Liver (tissue), 9 donors: ENCODE results near the gene MXD3. TPM values are rescaled to one million over a fixed set of nuclear protein-coding genes. Genes with fewer than 3 reads are reported as not detected.

Experiments used
- DNase-seq: peaks from one replicate; pipeline ENCODE4 v3.0.0-alpha.2; 2017; ENCODE audit warnings: low spot score
- H3K27ac ChIP-seq, 2 donors: one replicate each; pipeline ENCODE4 v1.7.0; 2013; ENCODE audit warnings: inconsistent platforms in 2 of 2, low read length in 2 of 2, control low read depth in 1 of 2, low read depth in 1 of 2, mild to moderate bottlenecking in 1 of 2
- H3K27me3 ChIP-seq, 4 donors: one replicate each; pipeline versions ENCODE4 v1.6.1 to v1.7.0; 2013; ENCODE audit warnings: low read length in 3 of 4, inconsistent platforms in 1 of 4, mild to moderate bottlenecking in 1 of 4, moderate library complexity in 1 of 4; ENCODE audit not compliant: control insufficient read depth in 4 of 4, insufficient read depth in 4 of 4
- H3K36me3 ChIP-seq, 4 donors: one replicate each; pipeline versions ENCODE4 v1.6.1 to v1.7.0; 2013; ENCODE audit warnings: low read length in 3 of 4, mild to moderate bottlenecking in 3 of 4, low read depth in 1 of 4, moderate library complexity in 1 of 4; ENCODE audit not compliant: control insufficient read depth in 4 of 4, insufficient read depth in 3 of 4
- H3K4me1 ChIP-seq, 4 donors: one replicate each; pipeline versions ENCODE4 v1.6.1 to v1.7.0; 2013; ENCODE audit warnings: low read length in 3 of 4, mild to moderate bottlenecking in 3 of 4, moderate library complexity in 1 of 4; ENCODE audit not compliant: control insufficient read depth in 4 of 4, insufficient read depth in 4 of 4
- H3K4me3 ChIP-seq, 3 donors: one replicate each; pipeline versions ENCODE4 v1.6.1 to v1.7.0; 2013; ENCODE audit warnings: low read length in 3 of 3, control low read depth in 1 of 3, low read depth in 1 of 3, mild to moderate bottlenecking in 1 of 3
- H3K9ac ChIP-seq, 2 donors: one replicate each; pipeline ENCODE4 v1.7.0; 2013; ENCODE audit warnings: low read length in 2 of 2, mild to moderate bottlenecking in 2 of 2, moderate library complexity in 2 of 2, control low read depth in 1 of 2, low read depth in 1 of 2
- H3K9me3 ChIP-seq, 4 donors: one replicate each; pipeline versions ENCODE4 v1.6.1 to v1.7.0; 2013; ENCODE audit warnings: low read length in 3 of 4; ENCODE audit not compliant: control insufficient read depth in 4 of 4
- ATF3 ChIP-seq: IDR thresholded peaks from 2 replicates; pipeline ENCODE4 v1.6.1; 2016; ENCODE audit warnings: antibody characterized with exemption
- CTCF ChIP-seq: fragments of 150-350 bp; IDR thresholded peaks from 2 replicates; pipeline ENCODE4 v1.5.1; 2017; ENCODE audit warnings: improper control_type of control experiment, low read depth, low read length; ENCODE audit not compliant: missing input control
- EGR1 ChIP-seq, 2 donors: IDR thresholded peaks; 2 replicates each; pipeline ENCODE4 v1.6.1; 2016 to 2018; ENCODE audit warnings: antibody characterized with exemption in 2 of 2, low read depth in 2 of 2
- FOXA1 ChIP-seq: IDR thresholded peaks from 2 replicates; pipeline ENCODE4 v1.6.1; 2016; ENCODE audit warnings: antibody characterized with exemption
- FOXA2 ChIP-seq: IDR thresholded peaks from 2 replicates; pipeline ENCODE4 v1.6.1; 2016; ENCODE audit warnings: antibody characterized with exemption
- GABPA ChIP-seq, 2 donors: IDR thresholded peaks in 1 of 2; conservative IDR thresholded peaks in 1 of 2; 2 replicates each; pipeline ENCODE4 v1.6.1; 2016; ENCODE audit warnings: antibody characterized with exemption in 2 of 2, mild to moderate bottlenecking in 1 of 2, moderate library complexity in 1 of 2
- HNF4G ChIP-seq: IDR thresholded peaks from 2 replicates; pipeline ENCODE4 v1.6.1; 2016; ENCODE audit warnings: antibody characterized with exemption
- JUND ChIP-seq, 2 donors: IDR thresholded peaks; 2 replicates each; pipeline ENCODE4 v1.6.1; 2016; ENCODE audit warnings: antibody characterized with exemption in 2 of 2
- MAX ChIP-seq: IDR thresholded peaks from 2 replicates; pipeline ENCODE4 v1.6.1; 2016; ENCODE audit warnings: antibody characterized with exemption
- NR2F2 ChIP-seq: IDR thresholded peaks from 2 replicates; pipeline ENCODE4 v1.6.1; 2016; ENCODE audit warnings: antibody characterized with exemption
- RAD21 ChIP-seq, 2 donors: IDR thresholded peaks; 2 replicates each; pipeline ENCODE4 v1.6.1; 2016; ENCODE audit warnings: antibody characterized with exemption in 2 of 2, mild to moderate bottlenecking in 2 of 2
- REST ChIP-seq: IDR thresholded peaks from 2 replicates; pipeline ENCODE4 v1.6.1; 2016; ENCODE audit warnings: antibody characterized with exemption, mild to moderate bottlenecking
- SP1 ChIP-seq: IDR thresholded peaks from 2 replicates; pipeline ENCODE4 v1.6.1; 2018; ENCODE audit warnings: antibody characterized with exemption, mild to moderate bottlenecking
- TAF1 ChIP-seq: conservative IDR thresholded peaks from 2 replicates; pipeline ENCODE4 v1.6.1; 2016; ENCODE audit warnings: antibody characterized with exemption, mild to moderate bottlenecking
- YY1 ChIP-seq: IDR thresholded peaks from 2 replicates; pipeline ENCODE4 v1.6.1; 2016; ENCODE audit warnings: antibody characterized with exemption, mild to moderate bottlenecking
- ZBTB33 ChIP-seq: IDR thresholded peaks from 2 replicates; pipeline ENCODE4 v1.6.1; 2016; ENCODE audit warnings: antibody characterized with exemption
- WGBS: extraction: QIAGEN DNeasy Blood & Tissue Kit; methylation state at CpG from one replicate; pipeline ENCODE4 v1.1.7; 2013; 5-methylcytosine and 5-hydroxymethylcytosine counted together
- polyA plus RNA-seq, 2 donors: library from polyadenylated mRNA; stranded (reverse) in 1 of 2; unstranded in 1 of 2; fragments of 200-250 nt in 1 of 2; fragments of >200 nt in 1 of 2; fragmentation: Nextera tagmentation in 1 of 2; extraction: Ambion mirVana in 1 of 2; gene quantifications; one replicate each; pipeline versions ENCODE4 v1.2.1 to v1.2.3, GENCODE V29; 2013 to 2015
- total RNA-seq, 2 donors: library from RNA; depleted of rRNA; stranded (reverse); fragments of >200 nt; gene quantifications; one replicate each; pipeline ENCODE4 v1.2.3, GENCODE V29; 2014
- donor health status: healthy.
- donor health status: healthy.
- donor health status: healthy.
- donor health status: healthy.
- donor health status: healthy.

Gene MXD3
- total and polyA plus RNA-seq, 4 donors = 1.9 to 36.8 (median 7.0) TPM

GRCh38 chr5:177314376-177315342, 3.0 kb upstream of the MXD3 start:
- Histone ChIP-seq H3K9ac (no peak overlapping the region), H3K27me3 (no peaks in the 10 kb centered on the region), H3K4me3 (no peak overlapping the region), H3K36me3 (no peaks in the 10 kb centered on the region), H3K4me1 (peaks cover 7 to 24% (median 17%) of the 10 kb centered on the region in 4 donors), H3K27ac (no peak overlapping the region), H3K9me3 (no peaks in the 10 kb centered on the region)
- WGBS = 89% methylated on average over 18 of the region's 18 CpGs
- no peak for DNase-seq
- TF ChIP-seq HNF4G = no peak
- no peak for TF ChIP-seq MAX
- TF ChIP-seq CTCF = no peak
- TF ChIP-seq FOXA2 = no peak
- no peak for TF ChIP-seq RAD21 (IDR thresholded peaks at IDR 0.05)
- no peak for TF ChIP-seq FOXA1
- TF ChIP-seq JUND (IDR thresholded peaks at IDR 0.05) = no peak
- TF ChIP-seq GABPA (IDR thresholded peaks at IDR 0.05 in 1 of 2, conservative IDR thresholded peaks at IDR 0.05 in 1 of 2) = no peak
- no peak for TF ChIP-seq TAF1
- no peak for TF ChIP-seq NR2F2
- no peak for TF ChIP-seq YY1
- TF ChIP-seq EGR1 (IDR thresholded peaks at IDR 0.05; ENCODE audit: low read depth in 2 of 2) = no peak
- TF ChIP-seq ATF3 = no peak
- TF ChIP-seq SP1 = no peak
- no peak for TF ChIP-seq REST
- TF ChIP-seq ZBTB33 = no peak
